NCI-H82 (cell line): ENCODE data around the gene GAB2.

ENCODE experiments used
- DNase-seq: peaks from one replicate; lab custom pipeline; 2025; lab: John Stamatoyannopoulos, UW

The GAB2 gene

GRCh38 chr11:78427615-78428265 lies 10.1 kb upstream of the GAB2 start:
- no peak for DNase-seq

DNA sequence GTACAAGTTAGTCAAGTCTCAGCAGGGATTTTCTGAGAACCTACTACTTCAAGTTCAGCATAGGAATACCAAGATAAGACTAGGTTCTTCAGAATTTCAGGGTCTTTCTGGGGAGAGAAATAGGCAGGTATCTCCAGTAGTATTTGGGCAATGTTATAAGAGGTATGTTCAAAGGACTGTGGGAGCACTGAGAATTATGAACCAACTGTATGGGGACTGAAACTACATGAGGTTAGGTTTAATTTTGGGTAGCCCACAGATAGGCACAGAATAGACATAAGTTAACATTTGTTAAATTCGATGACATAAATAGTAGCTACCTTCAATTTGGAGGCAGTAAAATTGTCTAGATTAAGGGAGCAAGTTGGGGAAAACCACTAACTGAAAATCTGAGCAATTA lies 9.2 kb upstream of the GAB2 start:
- DNase-seq = no peak

DNA sequence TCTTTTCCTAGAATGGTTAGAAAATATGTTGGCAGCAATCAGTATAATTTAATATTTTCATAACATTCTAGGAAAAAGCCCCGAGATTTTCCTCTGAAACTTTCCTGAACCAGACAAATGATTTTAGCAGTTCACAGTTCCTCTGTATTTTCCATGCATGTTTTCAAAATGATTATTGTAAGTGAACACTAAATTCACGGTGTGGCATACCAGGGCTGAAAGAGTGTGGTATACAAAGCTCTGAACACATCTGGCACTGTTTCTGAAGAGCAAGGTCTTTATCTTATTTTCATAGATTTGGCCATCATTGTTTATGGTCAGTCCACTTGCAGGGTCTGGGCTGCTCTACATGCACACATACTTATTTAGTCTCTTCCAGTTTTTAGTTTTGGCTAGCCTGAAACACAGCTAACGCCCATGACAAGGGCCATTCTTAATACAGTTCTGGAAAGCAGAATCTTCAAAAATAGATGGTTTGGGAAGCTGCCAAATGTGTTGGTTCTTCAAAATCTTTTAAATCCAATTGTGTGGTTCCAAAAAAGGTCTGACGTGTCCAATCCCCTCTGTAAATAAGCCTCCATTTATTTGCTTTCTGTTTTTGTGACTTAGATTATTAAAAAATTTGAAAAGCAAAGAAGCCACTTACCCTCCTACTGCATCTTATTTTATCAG lies 7.9 kb upstream of the GAB2 start:
- no peak for DNase-seq

- peak; percentile 58 for DNase-seq
Measured at GRCh38 chr11:78424334-78425270, 7.0 kb upstream of the GAB2 start.

DNA sequence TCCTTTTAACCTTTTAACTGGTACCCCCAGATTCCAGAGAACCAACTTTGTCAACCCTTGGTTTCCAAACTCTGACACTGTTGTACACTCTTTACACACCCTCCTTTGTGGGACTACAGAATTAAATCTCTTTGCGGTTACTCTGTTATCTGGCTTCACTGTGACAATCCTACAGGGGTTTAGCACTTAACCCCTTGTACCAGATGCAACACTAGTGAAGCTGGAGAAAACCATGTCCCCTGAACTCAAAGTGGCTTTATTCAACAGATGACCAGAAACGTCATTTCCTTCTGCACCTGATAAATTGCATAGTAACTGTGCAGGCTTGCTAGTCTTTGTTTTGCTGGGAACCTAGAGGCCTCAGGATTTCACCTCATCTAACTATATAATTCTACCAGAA lies 5.6 kb upstream of the GAB2 start:
- peak; percentile 42 for DNase-seq

DNA sequence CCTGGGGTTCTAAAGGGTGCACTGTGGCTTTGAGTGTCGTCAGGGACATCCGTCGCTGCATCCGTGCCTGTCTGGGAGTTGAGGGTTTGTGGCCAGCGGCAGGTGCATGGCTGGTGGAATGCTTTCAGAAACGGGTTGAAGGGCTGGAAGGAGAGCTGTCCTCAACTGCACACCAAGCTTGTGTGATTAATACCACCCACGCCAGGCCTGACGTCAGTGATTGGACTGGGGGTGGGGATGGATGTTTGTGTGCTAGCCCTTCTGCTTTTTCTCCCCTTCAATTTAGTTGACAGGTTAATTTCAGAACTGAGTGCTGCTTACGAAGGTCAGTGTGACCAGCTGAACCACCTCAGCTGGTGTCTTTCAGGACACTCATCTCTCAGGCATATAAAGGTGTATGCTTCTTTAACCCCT lies 3.2 kb upstream of the GAB2 start:
- peak; percentile 68 for DNase-seq

- peak; percentile 59 for DNase-seq
Measured at GRCh38 chr11:78420255-78420764, 2.7 kb upstream of the GAB2 start.

DNA sequence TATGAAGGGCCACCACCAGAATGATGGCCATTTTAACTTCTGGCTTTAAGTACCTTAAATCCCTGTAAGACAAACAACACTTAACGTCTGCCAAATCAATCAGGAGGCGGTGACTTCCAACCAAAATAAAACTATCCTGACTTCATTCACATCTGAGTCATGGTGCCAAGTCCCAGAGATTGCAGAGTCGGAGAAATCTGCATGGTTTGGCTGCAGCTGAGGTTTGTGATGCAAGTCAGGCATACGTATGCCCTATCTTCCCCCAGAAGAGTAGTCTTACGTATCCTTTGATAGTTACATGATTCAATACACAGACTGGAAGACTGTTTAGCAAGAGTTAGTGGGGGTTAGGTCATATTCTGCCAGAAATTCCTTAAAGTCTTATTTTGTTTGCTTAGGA lies 1.7 kb upstream of the GAB2 start:
- peak; percentile 27 for DNase-seq

DNA sequence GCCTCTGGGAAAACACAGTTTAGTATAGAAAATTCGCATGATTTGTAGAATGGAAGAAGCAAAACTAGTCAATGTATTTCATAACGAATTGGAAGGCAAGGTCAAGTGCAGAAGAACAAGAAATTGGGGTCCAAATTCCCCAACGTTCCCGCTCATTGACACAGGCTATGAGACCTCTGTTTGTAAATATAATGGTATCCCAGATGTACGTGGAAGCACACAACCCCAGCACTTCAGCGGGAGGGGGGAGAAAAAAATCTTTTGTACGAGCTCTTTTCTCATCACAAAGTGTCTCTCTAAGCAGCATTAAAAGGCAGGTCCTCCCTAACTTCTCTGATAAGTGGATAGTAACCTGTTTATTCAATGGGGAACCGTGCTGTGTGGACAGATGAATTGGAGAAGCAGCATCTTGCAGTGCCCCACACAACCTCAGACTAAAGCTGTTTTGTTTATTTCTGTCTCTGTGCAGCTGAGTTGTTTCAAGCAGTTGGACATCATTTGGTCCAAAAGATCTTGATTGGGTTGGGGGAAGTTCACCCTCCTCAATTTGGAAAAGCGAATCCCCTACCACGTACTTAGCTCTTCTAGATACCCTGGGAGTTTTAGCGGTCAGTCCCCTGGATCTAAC lies 1.1 kb upstream of the GAB2 start:
- DNase-seq = no peak

DNA sequence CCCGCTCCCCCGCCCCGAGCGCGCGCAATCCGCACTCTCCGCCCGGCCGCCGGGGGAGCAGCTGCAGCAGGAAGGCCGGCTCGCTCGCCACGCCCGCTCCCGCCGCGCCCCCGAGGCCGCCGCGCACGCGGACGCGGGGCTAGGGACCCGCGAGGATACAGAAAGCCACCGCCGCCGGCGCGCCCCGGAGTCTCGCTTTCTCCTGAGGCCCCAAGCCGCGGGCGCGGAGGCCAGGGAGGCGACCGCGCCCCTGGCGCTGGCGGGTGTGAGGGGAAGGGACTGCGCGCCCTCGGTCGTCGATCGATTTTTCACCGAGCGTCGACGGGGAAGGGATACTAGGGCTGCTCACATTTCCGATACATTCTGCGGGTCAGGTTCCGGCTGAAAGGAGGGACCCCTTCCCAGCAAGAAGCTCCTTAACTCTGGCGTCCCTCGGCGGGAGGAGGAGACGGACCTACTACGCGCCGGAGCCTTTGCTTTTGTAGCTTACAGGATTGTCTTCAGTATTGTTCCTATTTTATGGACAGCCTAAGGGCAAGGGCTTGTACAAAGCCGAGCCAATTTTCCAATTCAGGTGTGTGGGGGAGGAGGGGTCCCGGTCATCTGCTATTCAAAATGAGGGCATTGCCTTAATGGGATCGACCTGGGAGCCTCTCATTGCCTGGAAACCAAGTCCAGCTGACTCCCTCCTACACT lies 416 bp upstream of the GAB2 start:
- peak; percentile 84 for DNase-seq

DNA sequence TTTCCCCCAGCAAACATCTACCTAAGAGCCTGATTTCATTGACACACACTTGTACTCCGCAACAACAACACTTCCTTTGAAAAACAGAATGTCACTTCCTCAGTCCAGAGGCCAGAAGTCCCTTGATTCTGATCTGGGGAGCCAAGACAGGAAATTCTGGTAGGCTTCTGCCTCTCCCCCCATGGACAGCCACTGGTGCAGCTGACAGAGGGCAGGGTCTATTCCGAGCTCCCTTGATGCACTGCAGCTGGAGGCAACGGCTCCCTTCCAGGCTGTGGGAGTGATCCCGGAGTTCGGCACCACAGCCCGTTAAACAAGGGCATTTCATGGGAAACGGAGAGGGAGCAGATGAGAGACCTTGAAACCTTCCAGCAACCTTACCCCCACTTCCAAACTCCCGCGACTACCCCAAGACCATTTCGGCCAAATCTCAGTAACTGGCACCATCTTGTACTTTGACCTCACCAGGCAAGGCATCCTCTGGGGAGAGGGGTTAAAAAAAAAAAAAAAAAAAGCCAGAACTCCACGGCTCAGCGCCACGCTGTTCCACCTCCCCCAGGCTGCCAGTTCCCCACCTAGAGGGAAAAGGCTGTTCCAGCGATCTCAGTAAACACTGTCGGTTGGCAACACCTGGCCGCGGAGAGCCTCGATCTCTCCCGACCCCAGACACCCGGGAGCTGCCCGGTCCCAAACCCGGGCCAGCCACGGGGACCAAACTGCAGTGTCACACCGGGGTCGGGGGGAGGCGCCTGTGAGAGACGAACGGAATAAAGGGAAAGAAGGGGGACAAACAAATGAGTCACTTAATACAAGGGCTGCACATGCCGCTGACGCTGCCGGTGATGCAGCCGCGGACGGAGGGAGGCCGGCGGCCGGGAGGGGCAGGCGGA lies 1.1 kb downstream of the GAB2 start:
- peak; percentile 81 for DNase-seq

GRCh38 chr11:78415338-78415737 lies 2.3 kb downstream of the GAB2 start:
- no peak for DNase-seq

- DNase-seq = peak; percentile 26
Measured at GRCh38 chr11:78414321-78415051, 3.1 kb downstream of the GAB2 start.

DNA sequence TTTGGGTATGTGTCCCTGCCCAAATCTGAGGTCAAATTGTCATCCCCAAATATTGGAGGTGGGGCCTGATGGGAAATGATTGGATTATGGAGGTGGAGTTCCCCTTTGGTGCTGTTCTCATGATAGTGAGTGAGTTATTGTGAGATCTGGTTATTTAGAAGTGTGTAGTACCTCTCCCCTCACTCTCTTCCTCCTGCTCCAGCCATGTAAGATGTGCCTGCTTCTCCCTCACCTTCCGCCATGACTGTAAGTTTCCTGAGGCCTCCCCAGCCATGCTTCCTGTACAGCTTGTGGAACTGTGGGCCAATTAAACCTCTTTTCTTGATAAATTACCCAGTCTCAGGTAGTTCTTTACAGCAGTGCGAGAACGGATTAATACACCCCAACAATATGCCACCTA lies 9.0 kb downstream of the GAB2 start:
- no peak for DNase-seq

DNA sequence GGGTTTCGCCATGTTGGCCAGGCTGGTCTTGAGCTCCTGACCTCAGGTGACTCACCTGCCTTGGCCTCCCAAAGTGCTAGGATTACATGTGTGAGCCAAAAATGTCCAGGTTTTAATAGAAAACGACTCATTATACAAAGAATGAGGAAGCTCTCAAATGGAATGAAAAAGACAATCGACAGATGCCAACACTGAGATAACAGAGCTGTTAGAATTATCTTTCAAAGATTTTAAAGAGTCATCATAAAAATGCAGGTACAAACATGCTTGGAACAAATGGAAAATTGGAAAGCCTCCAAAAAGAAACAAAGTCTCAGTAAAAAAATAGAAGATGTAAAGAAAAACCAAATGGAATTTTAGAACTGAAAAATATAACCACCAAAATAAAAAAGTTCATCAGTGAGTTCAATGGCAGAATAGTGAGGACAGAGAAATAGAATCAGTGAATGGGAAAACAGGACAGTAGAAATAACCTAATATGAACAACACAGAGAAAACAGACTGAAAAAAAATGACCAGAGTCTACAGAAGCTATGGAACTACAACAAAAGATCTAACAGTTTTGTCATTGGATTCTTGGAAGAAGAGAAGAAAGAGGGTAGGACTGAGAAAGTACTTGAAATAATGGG lies 10.9 kb downstream of the GAB2 start:
- no peak for DNase-seq

DNA sequence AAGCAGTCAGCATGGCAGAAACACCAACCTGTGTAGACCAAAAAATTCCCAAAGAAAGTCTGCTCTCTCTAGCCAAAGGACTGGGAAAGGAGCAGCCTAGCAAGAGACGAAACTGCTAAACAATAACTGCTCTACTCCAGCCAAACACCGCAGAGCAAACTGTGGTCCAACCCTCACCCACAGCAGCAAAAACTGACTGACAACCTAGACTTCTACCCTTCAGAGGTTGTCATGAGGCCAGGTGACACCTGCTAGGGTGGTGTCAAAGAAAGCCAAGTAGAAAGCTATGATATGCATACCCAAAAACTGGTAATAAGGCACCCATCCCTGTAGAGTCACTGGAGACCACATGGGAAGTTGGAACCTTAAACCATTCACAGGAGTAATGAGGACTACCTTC lies 11.8 kb downstream of the GAB2 start:
- no peak for DNase-seq

- DNase-seq = no peak
Measured at GRCh38 chr11:78403781-78404180, 13.8 kb downstream of the GAB2 start.

DNA sequence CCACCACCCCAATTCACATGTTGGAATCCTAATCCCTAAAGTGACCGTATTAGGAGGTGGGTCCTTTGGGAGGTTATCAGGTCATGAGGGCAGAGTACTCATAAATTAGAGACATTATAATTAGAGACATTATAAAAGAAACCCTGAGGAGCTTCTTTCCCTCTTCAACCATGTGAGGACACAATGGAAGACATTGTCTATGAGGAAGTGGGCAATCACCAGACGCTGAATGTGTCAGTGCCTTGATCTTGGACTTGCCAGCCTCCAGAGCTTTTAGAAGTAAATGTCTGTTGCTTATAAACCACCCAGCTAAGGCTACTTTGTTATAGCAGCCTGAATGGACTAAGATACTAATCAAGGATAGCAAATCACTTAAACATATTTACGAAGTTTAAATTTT lies 14.8 kb downstream of the GAB2 start:
- no peak for DNase-seq

DNA sequence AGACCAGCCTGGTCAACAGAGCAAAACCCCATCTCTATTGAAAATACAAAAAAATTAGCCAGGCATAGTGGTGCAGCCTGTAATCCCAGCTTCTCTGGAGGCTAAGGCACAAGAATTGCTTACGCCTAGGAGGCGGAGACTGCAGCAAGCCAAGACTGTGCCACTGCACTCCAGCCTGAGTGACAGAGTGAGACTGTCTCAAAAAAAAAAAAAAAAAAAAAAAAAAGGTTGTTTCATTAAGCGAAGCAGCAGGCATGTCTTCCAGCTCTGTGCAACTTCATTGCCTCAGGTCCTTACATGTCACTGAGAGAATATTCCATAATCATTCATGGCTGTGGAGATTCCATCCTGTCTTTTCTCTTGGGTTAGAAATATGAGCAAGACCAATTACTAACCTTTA lies 16.9 kb downstream of the GAB2 start:
- DNase-seq = peak; percentile 6
